GM12872 (cell line): ENCODE results near the gene LPCAT2.

ENCODE experiments used
- CTCF ChIP-seq: IDR thresholded peaks from 3 replicates; pipeline ENCODE4 v1.5.1; 2011; ENCODE audit warnings: low read depth, mild to moderate bottlenecking, low read length, moderate library complexity; ENCODE audit not compliant: insufficient read depth

LPCAT2 gene

GRCh38 chr16:55628306-55628968 lies 119.6 kb downstream of the LPCAT2 start:
- no peak for TF ChIP-seq CTCF

GRCh38 chr16:55630774-55631173 lies 121.9 kb downstream of the LPCAT2 start:
- TF ChIP-seq CTCF = no peak

GRCh38 chr16:55632259-55632658 lies 123.4 kb downstream of the LPCAT2 start:
- TF ChIP-seq CTCF = no peak

- no peak for TF ChIP-seq CTCF
These were observed 125.3 kb downstream of the LPCAT2 start for GRCh38 chr16:55634193-55634592.
